ENCODE measurements around the gene LAX1. TPM values are rescaled to one million over a fixed set of nuclear protein-coding genes. Genes with fewer than 3 reads are reported as not detected.

LAX1 gene
- polyA plus RNA-seq, 1 donor from 2014 or later = not detected

- Histone ChIP-seq H3K27ac (ENCODE audit: low read length) (no peak overlapping the region), H3K36me3 (ENCODE audit: insufficient read depth, low read length) (no peaks in the 10 kb centered on the region), H3K4me2 (ENCODE audit: low read length) (no peak overlapping the region), H3K9ac (ENCODE audit: low read length) (no peak overlapping the region), H3K27me3 (ENCODE audit: insufficient read depth, low read depth, low read length) (no peaks in the 10 kb centered on the region), H3K4me3 (ENCODE audit: low read length) (no peak overlapping the region), H4K20me1 (ENCODE audit: insufficient read depth) (no peaks in the 10 kb centered on the region), H3K9me3 (ENCODE audit: low read length) (no peaks in the 10 kb centered on the region), H3F3A (ENCODE audit: insufficient read depth, low read length, poor library complexity, severe bottlenecking) (no peaks in the 10 kb centered on the region), H2AFZ (ENCODE audit: low read depth, low read length) (no peak overlapping the region), H3K79me2 (replicated peaks; ENCODE audit: insufficient read depth, low read length) (no peaks in the 10 kb centered on the region), H3K9me2 (ENCODE audit: insufficient read depth, low read length) (no peaks in the 10 kb centered on the region)
- no peak for TF ChIP-seq RAD21 (conservative IDR thresholded peaks at IDR 0.05)
- no peak for TF ChIP-seq EZH2 (IDR thresholded peaks at IDR 0.05; ENCODE audit: borderline replicate concordance, insufficient read depth, low read length, poor library complexity, severe bottlenecking)
- no peak for TF ChIP-seq EP300 (conservative IDR thresholded peaks at IDR 0.05; ENCODE audit: poor library complexity, severe bottlenecking)
- TF ChIP-seq REST (IDR thresholded peaks at IDR 0.05; ENCODE audit: borderline replicate concordance) = no peak
- TF ChIP-seq CTCF (IDR thresholded peaks at IDR 0.05; ENCODE audit: poor library complexity, severe bottlenecking) = no peak
- no peak for TF ChIP-seq MXI1 (conservative IDR thresholded peaks at IDR 0.05; ENCODE audit: poor library complexity, severe bottlenecking)
- no peak for TF ChIP-seq SMC3 (conservative IDR thresholded peaks at IDR 0.05; ENCODE audit: poor library complexity)
- no peak for TF ChIP-seq TAF1 (IDR thresholded peaks at IDR 0.05; ENCODE audit: low read depth)
- TF ChIP-seq POLR2AphosphoS5 (IDR thresholded peaks at IDR 0.05) = no peak
These were observed 616 bp upstream of the LAX1 start for GRCh38 chr1:203764105-203765028.

GRCh38 chr1:203768256-203768655 lies 3.3 kb downstream of the LAX1 start:
- H3K79me2 ChIP-seq (replicated peaks; ENCODE audit: insufficient read depth, low read length) = no peaks in the 10 kb centered on the region
- H3K36me3 ChIP-seq (ENCODE audit: insufficient read depth, low read length) = no peaks in the 10 kb centered on the region
- no peaks in the 10 kb centered on the region for H3K9me2 ChIP-seq (ENCODE audit: insufficient read depth, low read length)
- TF ChIP-seq EP300 (conservative IDR thresholded peaks at IDR 0.05; ENCODE audit: poor library complexity, severe bottlenecking) (no peak), EZH2 (IDR thresholded peaks at IDR 0.05; ENCODE audit: borderline replicate concordance, insufficient read depth, low read length, poor library complexity, severe bottlenecking) (no peak), TAF1 (IDR thresholded peaks at IDR 0.05; ENCODE audit: low read depth) (no peak), CTCF (IDR thresholded peaks at IDR 0.05; ENCODE audit: poor library complexity, severe bottlenecking) (no peak), RAD21 (conservative IDR thresholded peaks at IDR 0.05) (no peak), MXI1 (conservative IDR thresholded peaks at IDR 0.05; ENCODE audit: poor library complexity, severe bottlenecking) (no peak), REST (IDR thresholded peaks at IDR 0.05; ENCODE audit: borderline replicate concordance) (no peak), POLR2AphosphoS5 (IDR thresholded peaks at IDR 0.05) (no peak), SMC3 (conservative IDR thresholded peaks at IDR 0.05; ENCODE audit: poor library complexity) (no peak)
- H3K9ac ChIP-seq (ENCODE audit: low read length) = no peak overlapping the region
- H3K9me3 ChIP-seq (ENCODE audit: low read length) = no peaks in the 10 kb centered on the region
- no peak overlapping the region for H3K4me2 ChIP-seq (ENCODE audit: low read length)
- H3K4me3 ChIP-seq (ENCODE audit: low read length) = no peak overlapping the region
- no peaks in the 10 kb centered on the region for H3F3A ChIP-seq (ENCODE audit: insufficient read depth, low read length, poor library complexity, severe bottlenecking)
- H4K20me1 ChIP-seq (ENCODE audit: insufficient read depth) = no peaks in the 10 kb centered on the region
- H2AFZ ChIP-seq (ENCODE audit: low read depth, low read length) = no peak overlapping the region
- no peaks in the 10 kb centered on the region for H3K27me3 ChIP-seq (ENCODE audit: insufficient read depth, low read depth, low read length)
- no peak overlapping the region for H3K27ac ChIP-seq (ENCODE audit: low read length)

Data from neural cell (in vitro differentiated cells).